ENCODE results near the gene PNMA8C.

- TF ChIP-seq CTCF (IDR thresholded peaks at IDR 0.05): no peak
- TF ChIP-seq POLR2AphosphoS5 (IDR thresholded peaks at IDR 0.05; ENCODE audit: low read depth, low read length): no peak
- TF ChIP-seq REST (IDR thresholded peaks at IDR 0.05; ENCODE audit: insufficient read depth in 1 of 2, low read depth in 2 of 2, low read length in 1 of 2): no peak
- TF ChIP-seq SIN3A (IDR thresholded peaks at IDR 0.05; ENCODE audit: borderline replicate concordance, insufficient read depth, low read depth, low read length): no peak
- no peak for TF ChIP-seq TCF7L2 (IDR thresholded peaks at IDR 0.05; ENCODE audit: low read depth, low read length)
Observed at GRCh38 chr19:46460981-46461380, 32.2 kb upstream of the PNMA8C start.

Data from Panc1 (cell line).